HepG2 (cell line): ENCODE data around the gene TMEM50B. TPM values are rescaled to one million over a fixed set of nuclear protein-coding genes. Genes with fewer than 3 reads are reported as not detected.
A peak's percentile ranks its signal among the peaks of the same experiment; 100 is the strongest.

Experiments used
- ASH2L ChIP-seq: fragments of 300-600, 200-600 bp; sonication (generic); IDR thresholded peaks from 2 replicates; pipeline ENCODE4 v1.7.0; 2017; ENCODE audit warnings: low read depth, mild to moderate bottlenecking, moderate library complexity, mixed read lengths, low read length; ENCODE audit not compliant: insufficient read length
- BRCA1 ChIP-seq: sonication (generic); formaldehyde crosslinking; IDR thresholded peaks from 2 replicates; pipeline ENCODE4 v1.4.0; 2020; ENCODE audit warnings: missing genetic modification reagents
- CCDC6 ChIP-seq: sonication (generic); formaldehyde crosslinking; IDR thresholded peaks from 2 replicates; pipeline ENCODE4 v1.8.1; 2022; ENCODE audit warnings: mild to moderate bottlenecking, missing genetic modification reagents, moderate library complexity
- CREB3 ChIP-seq: sonication (generic); formaldehyde crosslinking; IDR thresholded peaks from 2 replicates; pipeline ENCODE4 v1.5.0; 2020; ENCODE audit warnings: missing genetic modification reagents
- GATAD2A ChIP-seq: IDR thresholded peaks from 2 replicates; pipeline ENCODE4 v1.6.1; 2016
- HDAC6 ChIP-seq: fragments of 200-600 bp; sonication (generic); IDR thresholded peaks from 2 replicates; pipeline ENCODE4 v1.7.0; 2017; ENCODE audit warnings: mild to moderate bottlenecking, antibody characterized with exemption, low read length, low read depth
- HES4 ChIP-seq: sonication (generic); formaldehyde crosslinking; IDR thresholded peaks from 2 replicates; pipeline ENCODE4 v1.9.0; 2021; ENCODE audit warnings: mild to moderate bottlenecking, missing genetic modification reagents, borderline replicate concordance
- HOXA7 ChIP-seq: sonication (generic); formaldehyde crosslinking; IDR thresholded peaks from 2 replicates; pipeline ENCODE4 v1.8.1; 2022; ENCODE audit warnings: mild to moderate bottlenecking, missing genetic modification reagents, moderate library complexity
- MAZ ChIP-seq, 2 experiments: sonication (generic) in 1 of 2; formaldehyde crosslinking in 1 of 2; IDR thresholded peaks; 2 replicates each; pipeline versions ENCODE4 v1.5.0 to v1.6.1; 2012 to 2020; ENCODE audit warnings: low read depth in 2 of 2, mild to moderate bottlenecking in 2 of 2, borderline replicate concordance in 1 of 2, improper control_type of control experiment in 1 of 2, low read length in 1 of 2, missing genetic modification reagents in 1 of 2, moderate library complexity in 1 of 2
- NFRKB ChIP-seq: fragments of 450-650 bp; IDR thresholded peaks from 2 replicates; pipeline ENCODE4 v1.6.1; 2017
- PATZ1 ChIP-seq: sonication (generic); formaldehyde crosslinking; IDR thresholded peaks from 2 replicates; pipeline ENCODE4 v1.4.0; 2020; ENCODE audit warnings: missing genetic modification reagents
- SIN3B ChIP-seq: fragments of 150-350 bp; IDR thresholded peaks from 2 replicates; pipeline ENCODE4 v1.6.1; 2014; ENCODE audit warnings: low read length
- SMAD9 ChIP-seq: sonication (generic); formaldehyde crosslinking; IDR thresholded peaks from 2 replicates; pipeline ENCODE4 v1.5.1; 2020; ENCODE audit warnings: mild to moderate bottlenecking, missing genetic modification reagents
- SMARCE1 ChIP-seq: fragments of 450-650 bp; IDR thresholded peaks from 2 replicates; pipeline ENCODE4 v1.6.1; 2017; ENCODE audit warnings: borderline replicate concordance
- ZBTB7A ChIP-seq: sonication (generic); formaldehyde crosslinking; IDR thresholded peaks from 2 replicates; pipeline ENCODE4 v1.8.0; 2022; ENCODE audit warnings: mild to moderate bottlenecking, missing genetic modification reagents
- ZNF230 ChIP-seq: sonication (generic); formaldehyde crosslinking; IDR thresholded peaks from 2 replicates; pipeline ENCODE4 v1.4.0; 2020; ENCODE audit warnings: mild to moderate bottlenecking, missing genetic modification reagents
- ZNF282 ChIP-seq: fragments of 450-650 bp; IDR thresholded peaks from 2 replicates; pipeline ENCODE4 v1.6.1; 2018; ENCODE audit not compliant: partially characterized antibody
- ZNF414 ChIP-seq: sonication (generic); formaldehyde crosslinking; IDR thresholded peaks from 2 replicates; pipeline ENCODE4 v1.5.0; 2020; ENCODE audit warnings: missing genetic modification reagents
- ZNF556 ChIP-seq: sonication (generic); formaldehyde crosslinking; IDR thresholded peaks from 2 replicates; pipeline ENCODE4 v1.4.0; 2020; ENCODE audit warnings: mild to moderate bottlenecking, missing genetic modification reagents, borderline replicate concordance
- ZNF605 ChIP-seq: sonication (generic); formaldehyde crosslinking; IDR thresholded peaks from 2 replicates; pipeline ENCODE4 v1.8.0; 2022; ENCODE audit warnings: mild to moderate bottlenecking, missing genetic modification reagents
- ZNF629 ChIP-seq: sonication (generic); formaldehyde crosslinking; conservative IDR thresholded peaks from 2 replicates; pipeline ENCODE4 v1.5.0; 2020; ENCODE audit warnings: missing genetic modification reagents
- ZNF749 ChIP-seq: sonication (generic); formaldehyde crosslinking; IDR thresholded peaks from 2 replicates; pipeline ENCODE4 v1.8.0; 2022; ENCODE audit warnings: mild to moderate bottlenecking, missing genetic modification reagents, moderate library complexity, borderline replicate concordance
- ZNF883 ChIP-seq: sonication (generic); formaldehyde crosslinking; IDR thresholded peaks from 2 replicates; pipeline ENCODE4 v1.5.1; 2020; ENCODE audit warnings: mild to moderate bottlenecking, missing genetic modification reagents; ENCODE audit errors: not compliant biosample characterization
- polyA plus RNA-seq, 8 experiments: library from polyadenylated mRNA; depleted of rRNA in 3 of 8; stranded (reverse) in 7 of 8; unstranded in 1 of 8; fragments of >200 nt; fragmentation: Illumina TruSeq in 4 of 8; extraction: Trizol in 4 of 8; gene quantifications; 2 replicates each; pipeline versions ENCODE4 v1.2.1 to v1.2.3, GENCODE V29; 2011 to 2016; ENCODE audit warnings: low read depth in 4 of 8, missing spikeins in 1 of 8, mixed read lengths in 1 of 8; ENCODE audit not compliant: insufficient read depth in 1 of 8
- total RNA-seq, 5 experiments: library from RNA; depleted of rRNA; stranded (reverse); fragments of >200 nt; fragmentation: Illumina TruSeq; extraction: Trizol; gene quantifications; 2 replicates each; pipeline ENCODE4 v1.2.3, GENCODE V29; 2016; ENCODE audit warnings: low read depth in 1 of 5
- TF ChIP-seq, protein P1 (sequence below): sonication (generic); formaldehyde crosslinking; conservative IDR thresholded peaks from 2 replicates; pipeline ENCODE4 v1.4.0; 2020; ENCODE audit warnings: mild to moderate bottlenecking, missing genetic modification reagents, moderate library complexity

TMEM50B gene
- total and polyA plus RNA-seq, 2 of the 13 experiments (the other 11 are each of a cell fraction or from before 2014, with no cell fraction given), result 29.9 to 46.3 TPM

- no peak for TF ChIP-seq ZBTB7A (CRISPR knock-in tag)
- TF ChIP-seq MAZ (IDR thresholded peaks at IDR 0.05; ENCODE audit: borderline replicate concordance, low read depth, low read length), result no peak
- TF ChIP-seq MAZ (CRISPR knock-in tag; IDR thresholded peaks at IDR 0.05; ENCODE audit: low read depth), result no peak
- TF ChIP-seq HDAC6, result no peak
- no peak for TF ChIP-seq ZNF230
- TF ChIP-seq GATAD2A, result peak; percentile 78
- TF ChIP-seq ASH2L, result peak; percentile 91
- no peak for TF ChIP-seq NFRKB
- TF ChIP-seq SIN3B, result no peak
- no peak for TF ChIP-seq ZNF883 (CRISPR knock-in tag)
- TF ChIP-seq ZNF556, result no peak; the same call in 1 of the 2 replicates
- TF ChIP-seq HES4 (CRISPR knock-in tag), result no peak
- TF ChIP-seq HOXA7 (CRISPR knock-in tag), result no peak
- 0 out of 2 replicates have a peak, but pooled peaks have one; percentile 49 for TF ChIP-seq CCDC6 (CRISPR knock-in tag)
- TF ChIP-seq, protein P1, sequence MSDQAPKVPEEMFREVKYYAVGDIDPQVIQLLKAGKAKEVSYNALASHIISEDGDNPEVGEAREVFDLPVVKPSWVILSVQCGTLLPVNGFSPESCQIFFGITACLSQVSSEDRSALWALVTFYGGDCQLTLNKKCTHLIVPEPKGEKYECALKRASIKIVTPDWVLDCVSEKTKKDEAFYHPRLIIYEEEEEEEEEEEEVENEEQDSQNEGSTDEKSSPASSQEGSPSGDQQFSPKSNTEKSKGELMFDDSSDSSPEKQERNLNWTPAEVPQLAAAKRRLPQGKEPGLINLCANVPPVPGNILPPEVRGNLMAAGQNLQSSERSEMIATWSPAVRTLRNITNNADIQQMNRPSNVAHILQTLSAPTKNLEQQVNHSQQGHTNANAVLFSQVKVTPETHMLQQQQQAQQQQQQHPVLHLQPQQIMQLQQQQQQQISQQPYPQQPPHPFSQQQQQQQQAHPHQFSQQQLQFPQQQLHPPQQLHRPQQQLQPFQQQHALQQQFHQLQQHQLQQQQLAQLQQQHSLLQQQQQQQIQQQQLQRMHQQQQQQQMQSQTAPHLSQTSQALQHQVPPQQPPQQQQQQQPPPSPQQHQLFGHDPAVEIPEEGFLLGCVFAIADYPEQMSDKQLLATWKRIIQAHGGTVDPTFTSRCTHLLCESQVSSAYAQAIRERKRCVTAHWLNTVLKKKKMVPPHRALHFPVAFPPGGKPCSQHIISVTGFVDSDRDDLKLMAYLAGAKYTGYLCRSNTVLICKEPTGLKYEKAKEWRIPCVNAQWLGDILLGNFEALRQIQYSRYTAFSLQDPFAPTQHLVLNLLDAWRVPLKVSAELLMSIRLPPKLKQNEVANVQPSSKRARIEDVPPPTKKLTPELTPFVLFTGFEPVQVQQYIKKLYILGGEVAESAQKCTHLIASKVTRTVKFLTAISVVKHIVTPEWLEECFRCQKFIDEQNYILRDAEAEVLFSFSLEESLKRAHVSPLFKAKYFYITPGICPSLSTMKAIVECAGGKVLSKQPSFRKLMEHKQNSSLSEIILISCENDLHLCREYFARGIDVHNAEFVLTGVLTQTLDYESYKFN, result peak; percentile 90
- TF ChIP-seq ZNF414 (CRISPR knock-in tag), result no peak
- peak; percentile 66 for TF ChIP-seq PATZ1
- no peak for TF ChIP-seq SMARCE1
- no peak for TF ChIP-seq SMAD9 (CRISPR knock-in tag)
- TF ChIP-seq ZNF282, result no peak
- no peak for TF ChIP-seq ZNF749 (CRISPR knock-in tag)
- 0 out of 2 replicates have a peak, but pooled peaks have one; percentile 4 for TF ChIP-seq ZNF629 (CRISPR knock-in tag)
- TF ChIP-seq ZNF605, result no peak; the same call in 1 of the 2 replicates
- no peak for TF ChIP-seq CREB3 (CRISPR knock-in tag)
- no peak for TF ChIP-seq BRCA1 (CRISPR knock-in tag)
Measured at GRCh38 chr21:33412832-33413519, 66.8 kb downstream of the TMEM50B start (continued).
